ENCODE data around the gene KBTBD13. TPM values are rescaled to one million over a fixed set of nuclear protein-coding genes. Genes with fewer than 3 reads are reported as not detected.
A peak's percentile ranks its signal among the peaks of the same experiment; 100 is the strongest.

Gene KBTBD13
- total RNA-seq, 1 donor from 2014 or later, result not detected

DNA sequence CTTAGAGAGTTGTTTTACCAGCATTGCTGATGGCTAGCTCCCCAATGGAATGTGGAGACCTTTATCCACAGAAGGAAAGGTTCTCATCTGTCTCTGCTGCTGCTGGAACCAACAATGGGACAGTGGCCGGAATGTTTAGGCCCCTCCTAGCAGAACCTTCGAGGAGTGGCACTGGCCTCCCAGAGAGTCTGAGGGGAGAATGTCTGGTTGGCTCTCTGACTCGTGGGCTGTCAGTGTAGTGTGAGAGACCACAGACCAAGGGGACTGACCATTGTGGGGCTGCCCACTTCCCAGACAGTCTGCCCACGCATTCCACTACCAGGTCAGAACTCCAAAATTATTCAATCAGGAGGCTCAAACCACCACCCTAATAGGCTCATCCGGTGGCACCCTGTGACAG lies 13.8 kb upstream of the KBTBD13 start:
- H3K36me3 Mint-ChIP-seq, result no peaks in the 10 kb centered on the region
- no peaks in the 10 kb centered on the region for H3K36me3 ChIP-seq

DNA sequence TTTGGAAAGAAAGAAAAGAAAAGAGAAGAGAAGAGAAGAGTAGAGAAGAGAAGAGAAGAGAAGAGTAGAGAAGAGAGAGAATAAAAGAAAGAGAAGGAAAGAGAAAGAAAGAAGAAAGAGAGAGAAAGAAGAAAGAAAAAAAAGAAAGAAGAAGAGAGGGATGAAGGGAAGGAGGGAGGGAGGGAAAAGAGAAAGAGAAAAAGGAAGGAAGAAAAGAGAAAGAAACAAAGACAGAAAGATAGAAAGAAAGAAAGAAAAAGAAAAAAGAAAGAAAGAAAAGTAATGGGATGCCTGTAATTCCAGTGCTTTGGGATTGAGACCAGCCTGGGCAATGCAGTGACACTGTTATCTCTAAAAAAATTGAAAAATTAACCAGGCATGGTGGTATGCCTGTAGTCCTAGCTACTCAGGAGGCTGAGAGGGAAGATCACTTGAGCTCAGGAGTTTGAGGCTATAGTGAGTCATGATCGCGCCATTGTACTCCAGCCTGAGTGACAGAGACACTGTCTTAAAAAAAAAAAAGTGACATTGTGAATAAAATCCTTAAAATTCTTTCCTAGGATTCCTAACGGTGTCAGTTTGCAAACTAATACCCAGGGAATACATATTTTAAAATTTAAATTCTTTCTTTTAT lies 10.4 kb upstream of the KBTBD13 start:
- Histone ChIP-seq H3K9me3 (ENCODE audit: low read depth) (no peaks in the 10 kb centered on the region), H3K4me1 (peaks cover 30% of the 10 kb centered on the region), H3K9ac (no peak overlapping the region), H3K4me3 (peak overlapping the region; percentile 51), H2AFZ (replicated peaks) (no peak overlapping the region), H4K20me1 (ENCODE audit: low read depth) (no peaks in the 10 kb centered on the region), H3K79me2 (ENCODE audit: low read depth) (no peaks in the 10 kb centered on the region), H3K27me3 (peaks cover 30% of the 10 kb centered on the region), H3F3A (ENCODE audit: low read depth) (peaks cover 37% of the 10 kb centered on the region), H3K4me2 (peak overlapping the region; percentile 95), H3K36me3 (no peaks in the 10 kb centered on the region), H3K27ac (no peak overlapping the region)
- H3K9me3 Mint-ChIP-seq, result peaks cover 4% of the 10 kb centered on the region
- peaks cover 29% of the 10 kb centered on the region for H3K4me1 Mint-ChIP-seq
- no peaks in the 10 kb centered on the region for H3K36me3 Mint-ChIP-seq
- no peak overlapping the region for H3K4me3 Mint-ChIP-seq
- peak; percentile 30 for DNase-seq (ENCODE audit: low spot score)
- peaks cover 23% of the 10 kb centered on the region for H3K27me3 Mint-ChIP-seq (ENCODE audit: insufficient read depth, low read depth)
- no peak overlapping the region for H3K27ac Mint-ChIP-seq
- TF ChIP-seq EZH2 (IDR thresholded peaks at IDR 0.05) (no peak), EZH2phosphoT487 (IDR thresholded peaks at IDR 0.05) (no peak)
- TF ChIP-seq, protein P1, sequence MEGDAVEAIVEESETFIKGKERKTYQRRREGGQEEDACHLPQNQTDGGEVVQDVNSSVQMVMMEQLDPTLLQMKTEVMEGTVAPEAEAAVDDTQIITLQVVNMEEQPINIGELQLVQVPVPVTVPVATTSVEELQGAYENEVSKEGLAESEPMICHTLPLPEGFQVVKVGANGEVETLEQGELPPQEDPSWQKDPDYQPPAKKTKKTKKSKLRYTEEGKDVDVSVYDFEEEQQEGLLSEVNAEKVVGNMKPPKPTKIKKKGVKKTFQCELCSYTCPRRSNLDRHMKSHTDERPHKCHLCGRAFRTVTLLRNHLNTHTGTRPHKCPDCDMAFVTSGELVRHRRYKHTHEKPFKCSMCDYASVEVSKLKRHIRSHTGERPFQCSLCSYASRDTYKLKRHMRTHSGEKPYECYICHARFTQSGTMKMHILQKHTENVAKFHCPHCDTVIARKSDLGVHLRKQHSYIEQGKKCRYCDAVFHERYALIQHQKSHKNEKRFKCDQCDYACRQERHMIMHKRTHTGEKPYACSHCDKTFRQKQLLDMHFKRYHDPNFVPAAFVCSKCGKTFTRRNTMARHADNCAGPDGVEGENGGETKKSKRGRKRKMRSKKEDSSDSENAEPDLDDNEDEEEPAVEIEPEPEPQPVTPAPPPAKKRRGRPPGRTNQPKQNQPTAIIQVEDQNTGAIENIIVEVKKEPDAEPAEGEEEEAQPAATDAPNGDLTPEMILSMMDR (IDR thresholded peaks at IDR 0.05), result no peak

More for the DNA sequence above, 13.8 kb upstream of the KBTBD13 start:
- peaks cover 26% of the 10 kb centered on the region for H3F3A ChIP-seq (ENCODE audit: low read depth)
- no peak overlapping the region for H3K27ac ChIP-seq
- peaks cover 13% of the 10 kb centered on the region for H3K27me3 Mint-ChIP-seq (ENCODE audit: insufficient read depth, low read depth)
- TF ChIP-seq EZH2 (IDR thresholded peaks at IDR 0.05) (no peak), EZH2phosphoT487 (IDR thresholded peaks at IDR 0.05) (no peak)
- TF ChIP-seq, protein P1 (IDR thresholded peaks at IDR 0.05), result no peak
- H4K20me1 ChIP-seq (ENCODE audit: low read depth), result no peaks in the 10 kb centered on the region
- H3K4me1 ChIP-seq, result peaks cover 27% of the 10 kb centered on the region
- no peak overlapping the region for H3K4me2 ChIP-seq
- H3K9me3 Mint-ChIP-seq, result peaks cover 4% of the 10 kb centered on the region
- no peak overlapping the region for H3K4me3 ChIP-seq
- no peaks in the 10 kb centered on the region for H3K9me3 ChIP-seq (ENCODE audit: low read depth)
- H2AFZ ChIP-seq (replicated peaks), result no peak overlapping the region
- H3K79me2 ChIP-seq (ENCODE audit: low read depth), result no peaks in the 10 kb centered on the region
- no peak overlapping the region for H3K27ac Mint-ChIP-seq
- no peak overlapping the region for H3K9ac ChIP-seq
- peaks cover 19% of the 10 kb centered on the region for H3K4me1 Mint-ChIP-seq
- no peak for DNase-seq (ENCODE audit: low spot score)
- H3K4me3 Mint-ChIP-seq, result no peak overlapping the region
- H3K27me3 ChIP-seq, result peaks cover 10% of the 10 kb centered on the region

DNA sequence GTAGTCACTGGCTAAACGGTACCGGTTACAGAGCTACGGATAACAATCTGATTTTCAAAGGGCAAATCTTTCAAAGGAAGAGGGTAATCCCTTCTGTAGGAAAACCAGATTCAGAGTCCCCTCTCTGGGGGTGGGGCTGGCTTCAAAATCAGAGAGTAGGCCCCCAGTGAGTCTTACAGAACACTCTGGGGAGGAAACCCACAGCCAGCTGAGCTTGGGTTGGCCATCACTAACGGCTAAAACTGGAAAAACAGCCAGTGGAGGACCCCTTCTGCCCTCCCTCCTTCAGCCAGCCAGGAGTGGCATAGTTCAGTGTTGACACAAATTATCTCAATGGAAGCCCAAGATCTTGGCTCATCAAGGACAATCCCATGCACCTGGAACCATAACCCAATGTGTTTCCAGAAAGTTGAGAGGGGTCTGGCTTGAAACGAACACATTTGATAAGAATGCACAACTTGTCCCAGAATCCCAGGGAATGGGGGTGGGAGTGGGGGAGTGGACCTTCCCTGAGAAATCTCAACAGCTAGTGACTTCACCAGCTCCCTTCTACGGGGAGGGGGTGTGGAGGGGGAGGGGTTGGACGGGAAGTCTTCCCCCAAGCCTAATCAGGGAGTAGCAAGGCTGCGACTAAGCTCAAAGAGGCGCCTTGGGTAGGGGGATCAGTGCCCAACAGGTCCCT lies 9.8 kb upstream of the KBTBD13 start:
- Histone ChIP-seq H3K36me3 (no peaks in the 10 kb centered on the region), H3F3A (ENCODE audit: low read depth) (peaks cover 37% of the 10 kb centered on the region), H4K20me1 (ENCODE audit: low read depth) (no peaks in the 10 kb centered on the region), H2AFZ (replicated peaks) (peak overlapping the region; percentile 83), H3K27me3 (peaks cover 30% of the 10 kb centered on the region), H3K9ac (no peak overlapping the region), H3K4me2 (peak overlapping the region; percentile 95), H3K27ac (no peak overlapping the region), H3K4me3 (peak overlapping the region; percentile 51), H3K79me2 (ENCODE audit: low read depth) (no peaks in the 10 kb centered on the region), H3K9me3 (ENCODE audit: low read depth) (no peaks in the 10 kb centered on the region), H3K4me1 (peaks cover 30% of the 10 kb centered on the region)
- Mint-ChIP-seq H3K9me3 (peaks cover 4% of the 10 kb centered on the region), H3K4me1 (peaks cover 32% of the 10 kb centered on the region), H3K27me3 (ENCODE audit: insufficient read depth, low read depth) (peaks cover 23% of the 10 kb centered on the region), H3K36me3 (no peaks in the 10 kb centered on the region), H3K4me3 (peak overlapping the region; percentile 71), H3K27ac (no peak overlapping the region)
- DNase-seq (ENCODE audit: low spot score), result peak; percentile 45
- TF ChIP-seq EZH2phosphoT487 (IDR thresholded peaks at IDR 0.05), result no peak
- TF ChIP-seq, protein P1 (IDR thresholded peaks at IDR 0.05), result no peak
- no peak for TF ChIP-seq EZH2 (IDR thresholded peaks at IDR 0.05)

Data from neural progenitor cell (in vitro differentiated cells).